ENCODE measurements around the gene DHRS7B. TPM values are rescaled to one million over a fixed set of nuclear protein-coding genes. Genes with fewer than 3 reads are reported as not detected.

Gene DHRS7B
- total and polyA plus RNA-seq, 4 donors, result 14.3 to 21.9 (median 18.7) TPM

Small RNAs within 50 kb of the gene (small RNA-seq; reads per million reads assigned to genes)
- not detected for gene RN7SL426P

Other genes starting within 250 kb of the DHRS7B start
- 100 to 1,000 TPM in 1 of 2 donors, 10 to 100 TPM in 1; 83.6 to 109 TPM for gene USP22, start 84.0 kb upstream of the DHRS7B start, total RNA-seq
- 10 to 100 TPM; 27.2 to 32.6 TPM for gene USP22, start 84.0 kb upstream of the DHRS7B start, polyA plus RNA-seq
- 10 to 100 TPM in 1 of 2 donors, 1 to 10 TPM in 1; 9.3 to 10.2 TPM for gene TMEM11, start 87.2 kb downstream of the DHRS7B start, total RNA-seq
- gene TMEM11, start 87.2 kb downstream of the DHRS7B start, polyA plus RNA-seq, result 10 to 100 TPM; 13.0 to 20.8 TPM
- 10 to 100 TPM in 1 of 2 donors, 1 to 10 TPM in 1; 2.1 to 24.5 TPM for gene NATD1, start 126.4 kb downstream of the DHRS7B start, total RNA-seq
- 1 to 10 TPM; 1.4 to 3.8 TPM for gene NATD1, start 126.4 kb downstream of the DHRS7B start, polyA plus RNA-seq
- gene MAP2K3, start 157.7 kb downstream of the DHRS7B start, total RNA-seq, result 10 to 100 TPM; 21.6 to 88.4 TPM
- 10 to 100 TPM; 30.0 to 31.0 TPM for gene MAP2K3, start 157.7 kb downstream of the DHRS7B start, polyA plus RNA-seq
- gene KCNJ12, start 249.4 kb downstream of the DHRS7B start, total RNA-seq, result under 1 TPM; 0.47 to 0.67 TPM
- gene KCNJ12, start 249.4 kb downstream of the DHRS7B start, polyA plus RNA-seq, result under 1 TPM; 0.25 to 0.30 TPM

All from liver (tissue), 5 donors.